ENCODE measurements around the gene CCDC91.

CCDC91 gene

GRCh38 chr12:28527631-28528249 lies 337.5 kb downstream of the CCDC91 start:
- DNase-seq (ENCODE audit: low read depth, low spot score) = no peak

- no peak for DNase-seq (ENCODE audit: low read depth, low spot score)
Measured at GRCh38 chr12:28535216-28535615, 345.0 kb downstream of the CCDC91 start.

GRCh38 chr12:28536088-28536487 lies 345.8 kb downstream of the CCDC91 start:
- no peak for DNase-seq (ENCODE audit: low read depth, low spot score)

- DNase-seq (ENCODE audit: low read depth, low spot score) = no peak
Measured at GRCh38 chr12:28537474-28537873, 347.2 kb downstream of the CCDC91 start.

- no peak for DNase-seq (ENCODE audit: low read depth, low spot score)
Measured at GRCh38 chr12:28539691-28540323, 349.6 kb downstream of the CCDC91 start.

DNA sequence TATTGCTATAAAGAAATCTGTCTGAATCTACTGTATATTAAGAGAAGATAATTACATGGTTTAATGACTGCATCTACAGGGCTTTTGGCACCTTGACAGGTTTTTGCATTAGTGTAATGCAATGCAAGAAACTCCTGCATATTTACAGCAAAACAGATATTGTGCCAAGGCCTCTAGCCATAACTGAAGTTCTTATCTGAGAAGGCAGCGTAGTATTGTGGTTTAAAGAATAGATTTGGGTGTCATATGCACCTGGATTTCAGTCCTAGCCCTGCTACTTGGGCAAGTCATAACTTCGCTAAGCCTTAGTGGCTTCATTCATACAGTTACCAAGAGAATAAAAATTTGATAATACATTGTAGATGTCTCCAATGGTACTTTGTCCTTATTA lies 350.1 kb downstream of the CCDC91 start:
- DNase-seq (ENCODE audit: low read depth, low spot score) = no peak

GRCh38 chr12:28543021-28543890 lies 353.0 kb downstream of the CCDC91 start:
- DNase-seq (ENCODE audit: low read depth, low spot score) = no peak

GRCh38 chr12:28550757-28551704 lies 360.8 kb downstream of the CCDC91 start:
- no peak for DNase-seq (ENCODE audit: low read depth, low spot score)

DNA sequence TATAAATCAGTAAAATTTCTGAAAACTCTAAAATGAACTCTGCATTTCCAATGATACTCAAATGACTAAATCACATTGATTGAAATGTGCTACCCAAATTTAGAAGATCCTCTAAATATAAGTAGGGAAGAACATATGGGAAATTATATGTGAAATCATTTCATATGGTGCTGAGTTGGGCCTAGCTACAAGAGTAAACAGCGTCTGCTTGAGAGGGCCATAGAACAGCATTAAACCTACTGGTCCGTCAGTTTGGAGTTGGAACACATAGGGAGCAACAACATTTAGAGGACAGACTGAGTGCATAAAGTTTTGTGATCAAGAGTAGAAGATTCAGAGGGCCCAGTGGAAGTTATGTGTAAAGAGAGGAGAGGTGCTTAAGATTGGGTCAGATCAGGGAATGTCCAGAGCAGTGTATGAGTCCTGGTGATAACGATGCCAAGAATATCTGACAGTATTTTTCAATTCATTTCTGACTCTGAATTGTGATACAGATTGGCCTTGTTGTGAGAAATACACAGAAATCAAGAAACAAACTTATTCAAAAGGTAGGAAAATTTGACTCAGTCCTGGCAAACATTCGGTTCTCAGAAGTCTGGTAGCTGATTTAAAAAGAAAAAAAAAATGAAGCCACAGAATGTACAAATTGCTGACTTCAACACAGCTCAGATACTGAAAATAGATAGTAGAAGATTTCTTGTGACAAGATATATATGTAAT lies 362.2 kb downstream of the CCDC91 start:
- DNase-seq (ENCODE audit: low read depth, low spot score) = no peak

GRCh38 chr12:28555748-28556147 lies 365.5 kb downstream of the CCDC91 start:
- no peak for DNase-seq (ENCODE audit: low read depth, low spot score)

GRCh38 chr12:28558250-28558649 lies 368.0 kb downstream of the CCDC91 start:
- no peak for DNase-seq (ENCODE audit: low read depth, low spot score)

GRCh38 chr12:28563286-28563685 lies 373.0 kb downstream of the CCDC91 start:
- DNase-seq (ENCODE audit: low read depth, low spot score) = no peak

DNA sequence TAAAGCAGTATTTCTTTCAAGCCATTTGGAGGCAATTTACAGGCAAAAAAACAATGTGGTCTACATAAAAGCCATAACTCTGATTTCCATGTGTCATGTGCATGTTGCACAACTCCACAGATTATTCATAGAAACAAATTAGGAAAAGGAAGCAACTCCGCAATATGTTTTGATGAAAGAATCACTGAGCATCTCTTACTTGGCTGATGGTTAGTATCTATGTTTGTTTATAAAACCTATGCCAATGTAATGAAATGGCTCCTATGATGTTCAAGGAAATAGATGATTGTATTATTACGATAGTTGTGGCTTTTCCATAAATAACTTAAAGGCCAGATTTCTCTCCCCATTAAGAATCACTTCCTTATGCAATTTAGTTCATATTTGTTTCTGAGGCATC lies 373.7 kb downstream of the CCDC91 start:
- no peak for DNase-seq (ENCODE audit: low read depth, low spot score)

GRCh38 chr12:28568118-28568517 lies 377.9 kb downstream of the CCDC91 start:
- no peak for DNase-seq (ENCODE audit: low read depth, low spot score)

GRCh38 chr12:28568704-28569103 lies 378.4 kb downstream of the CCDC91 start:
- DNase-seq (ENCODE audit: low read depth, low spot score) = no peak

DNA sequence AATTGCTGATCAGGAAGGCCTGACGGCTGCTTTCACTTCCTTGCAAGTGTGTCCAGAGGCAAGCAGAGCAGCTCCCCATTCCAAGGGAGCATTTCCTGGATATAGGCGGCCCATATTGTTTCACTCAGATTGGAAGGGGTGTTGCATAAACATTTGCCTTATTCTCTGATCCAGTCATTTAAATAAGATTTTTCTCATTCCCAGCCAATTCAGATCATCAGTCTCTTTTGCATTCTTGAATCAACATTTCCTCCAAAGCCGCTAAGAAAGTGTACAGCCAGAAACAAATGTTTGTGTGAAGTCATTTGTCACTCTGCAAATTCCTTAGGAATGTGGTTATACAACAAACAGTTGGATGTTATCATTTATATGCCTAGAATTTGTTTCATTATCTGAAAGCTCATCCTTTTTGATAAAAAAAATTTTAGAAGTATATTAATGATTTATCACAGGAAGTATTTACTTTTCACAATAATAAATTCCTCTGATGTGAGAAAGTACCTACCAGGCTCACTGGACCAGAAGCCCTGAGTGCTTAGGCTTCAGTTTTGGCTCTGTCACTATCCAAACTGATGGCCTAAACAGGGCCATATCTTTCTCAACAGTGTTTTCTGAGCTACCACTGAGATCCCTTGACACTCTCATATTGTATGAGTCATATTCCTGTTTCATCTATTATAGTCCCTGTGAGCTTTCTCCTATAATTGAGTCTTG lies 379.6 kb downstream of the CCDC91 start:
- DNase-seq (ENCODE audit: low read depth, low spot score) = no peak

- no peak for DNase-seq (ENCODE audit: low read depth, low spot score)
Measured at GRCh38 chr12:28570811-28571210, 380.6 kb downstream of the CCDC91 start.

GRCh38 chr12:28574746-28575592 lies 384.7 kb downstream of the CCDC91 start:
- no peak for DNase-seq (ENCODE audit: low read depth, low spot score)

GRCh38 chr12:28575593-28576205 lies 385.4 kb downstream of the CCDC91 start:
- no peak for DNase-seq (ENCODE audit: low read depth, low spot score)

Measured in brain pericyte (primary cell).